ENCODE measurements around the gene SPARCL1.
"Not testable (repeated sequence)": the region's sequence is repeated elsewhere in the genome, so short reads cannot be mapped to it uniquely, and the experiment has no call there.

SPARCL1 gene

GRCh38 chr4:87574996-87575395 is 45.8 kb upstream of the SPARCL1 start:
- no peak overlapping the region for H3K4me2 ChIP-seq (ENCODE audit: low read depth, low read length, poor library complexity, severe bottlenecking)
- no peak overlapping the region for H2AFZ ChIP-seq (ENCODE audit: low read depth, low read length, severe bottlenecking)
- H3K9me3 ChIP-seq (ENCODE audit: insufficient read depth, low read length): no peaks in the 10 kb centered on the region
- no peaks in the 10 kb centered on the region for H3K9me2 ChIP-seq (replicated peaks; ENCODE audit: insufficient read depth, low read length)
- no peaks in the 10 kb centered on the region for H3K27me3 ChIP-seq (ENCODE audit: low read length)
- H3K36me3 ChIP-seq (ENCODE audit: low read length): no peaks in the 10 kb centered on the region
- TF ChIP-seq, protein P1, sequence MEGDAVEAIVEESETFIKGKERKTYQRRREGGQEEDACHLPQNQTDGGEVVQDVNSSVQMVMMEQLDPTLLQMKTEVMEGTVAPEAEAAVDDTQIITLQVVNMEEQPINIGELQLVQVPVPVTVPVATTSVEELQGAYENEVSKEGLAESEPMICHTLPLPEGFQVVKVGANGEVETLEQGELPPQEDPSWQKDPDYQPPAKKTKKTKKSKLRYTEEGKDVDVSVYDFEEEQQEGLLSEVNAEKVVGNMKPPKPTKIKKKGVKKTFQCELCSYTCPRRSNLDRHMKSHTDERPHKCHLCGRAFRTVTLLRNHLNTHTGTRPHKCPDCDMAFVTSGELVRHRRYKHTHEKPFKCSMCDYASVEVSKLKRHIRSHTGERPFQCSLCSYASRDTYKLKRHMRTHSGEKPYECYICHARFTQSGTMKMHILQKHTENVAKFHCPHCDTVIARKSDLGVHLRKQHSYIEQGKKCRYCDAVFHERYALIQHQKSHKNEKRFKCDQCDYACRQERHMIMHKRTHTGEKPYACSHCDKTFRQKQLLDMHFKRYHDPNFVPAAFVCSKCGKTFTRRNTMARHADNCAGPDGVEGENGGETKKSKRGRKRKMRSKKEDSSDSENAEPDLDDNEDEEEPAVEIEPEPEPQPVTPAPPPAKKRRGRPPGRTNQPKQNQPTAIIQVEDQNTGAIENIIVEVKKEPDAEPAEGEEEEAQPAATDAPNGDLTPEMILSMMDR (IDR thresholded peaks at IDR 0.05; ENCODE audit: insufficient read depth, low read length, poor library complexity, severe bottlenecking): no peak
- TF ChIP-seq EZH2phosphoT487 (conservative IDR thresholded peaks at IDR 0.05; ENCODE audit: low read length): no peak
- H3K9ac ChIP-seq (ENCODE audit: low read length): no peak overlapping the region
- H3K4me3 ChIP-seq (ENCODE audit: insufficient read depth, low read length, poor library complexity, severe bottlenecking): no peak overlapping the region
- H3K27ac ChIP-seq (ENCODE audit: low read depth, low read length): no peak overlapping the region
- no peaks in the 10 kb centered on the region for H4K20me1 ChIP-seq (ENCODE audit: low read depth, low read length)
- no peaks in the 10 kb centered on the region for H3F3A ChIP-seq (ENCODE audit: insufficient read depth)
- H3K79me2 ChIP-seq (ENCODE audit: insufficient read depth, low read length): no peaks in the 10 kb centered on the region

GRCh38 chr4:87574376-87574775 is 45.2 kb upstream of the SPARCL1 start:
- H3K4me2 ChIP-seq (ENCODE audit: low read depth, low read length, poor library complexity, severe bottlenecking); H4K20me1 ChIP-seq (ENCODE audit: low read depth, low read length); H3K27ac ChIP-seq (ENCODE audit: low read depth, low read length); H3K79me2 ChIP-seq (ENCODE audit: insufficient read depth, low read length); H2AFZ ChIP-seq (ENCODE audit: low read depth, low read length, severe bottlenecking); H3F3A ChIP-seq (ENCODE audit: insufficient read depth); H3K27me3 ChIP-seq (ENCODE audit: low read length); H3K9me2 ChIP-seq (replicated peaks; ENCODE audit: insufficient read depth, low read length); H3K9me3 ChIP-seq (ENCODE audit: insufficient read depth, low read length); H3K9ac ChIP-seq (ENCODE audit: low read length); H3K36me3 ChIP-seq (ENCODE audit: low read length); H3K4me3 ChIP-seq (ENCODE audit: insufficient read depth, low read length, poor library complexity, severe bottlenecking): not testable (repeated sequence)

GRCh38 chr4:87570290-87570805 is 41.2 kb upstream of the SPARCL1 start:
- Histone ChIP-seq H3K27me3 (ENCODE audit: low read length) (no peaks in the 10 kb centered on the region), H2AFZ (ENCODE audit: low read depth, low read length, severe bottlenecking) (no peak overlapping the region), H3K79me2 (ENCODE audit: insufficient read depth, low read length) (no peaks in the 10 kb centered on the region), H3K9me3 (ENCODE audit: insufficient read depth, low read length) (no peaks in the 10 kb centered on the region), H3F3A (ENCODE audit: insufficient read depth) (no peaks in the 10 kb centered on the region), H3K36me3 (ENCODE audit: low read length) (no peaks in the 10 kb centered on the region), H3K27ac (ENCODE audit: low read depth, low read length) (no peak overlapping the region), H3K4me2 (ENCODE audit: low read depth, low read length, poor library complexity, severe bottlenecking) (no peak overlapping the region), H3K9me2 (replicated peaks; ENCODE audit: insufficient read depth, low read length) (no peaks in the 10 kb centered on the region), H3K9ac (ENCODE audit: low read length) (no peak overlapping the region), H3K4me3 (ENCODE audit: insufficient read depth, low read length, poor library complexity, severe bottlenecking) (no peak overlapping the region), H4K20me1 (ENCODE audit: low read depth, low read length) (no peaks in the 10 kb centered on the region)
- no peak for TF ChIP-seq EZH2phosphoT487 (conservative IDR thresholded peaks at IDR 0.05; ENCODE audit: low read length)
- TF ChIP-seq, protein P1 (IDR thresholded peaks at IDR 0.05; ENCODE audit: insufficient read depth, low read length, poor library complexity, severe bottlenecking): no peak

GRCh38 chr4:87567191-87567590 is 38.0 kb upstream of the SPARCL1 start:
- Histone ChIP-seq H3K79me2 (ENCODE audit: insufficient read depth, low read length) (no peaks in the 10 kb centered on the region), H3F3A (ENCODE audit: insufficient read depth) (no peaks in the 10 kb centered on the region), H3K9me3 (ENCODE audit: insufficient read depth, low read length) (no peaks in the 10 kb centered on the region), H3K4me2 (ENCODE audit: low read depth, low read length, poor library complexity, severe bottlenecking) (no peak overlapping the region), H3K9me2 (replicated peaks; ENCODE audit: insufficient read depth, low read length) (no peaks in the 10 kb centered on the region), H3K27me3 (ENCODE audit: low read length) (no peaks in the 10 kb centered on the region), H3K27ac (ENCODE audit: low read depth, low read length) (no peak overlapping the region), H3K9ac (ENCODE audit: low read length) (no peak overlapping the region), H4K20me1 (ENCODE audit: low read depth, low read length) (no peaks in the 10 kb centered on the region), H2AFZ (ENCODE audit: low read depth, low read length, severe bottlenecking) (no peak overlapping the region), H3K4me3 (ENCODE audit: insufficient read depth, low read length, poor library complexity, severe bottlenecking) (no peak overlapping the region), H3K36me3 (ENCODE audit: low read length) (no peaks in the 10 kb centered on the region)
- no peak for TF ChIP-seq EZH2phosphoT487 (conservative IDR thresholded peaks at IDR 0.05; ENCODE audit: low read length)
- TF ChIP-seq, protein P1 (IDR thresholded peaks at IDR 0.05; ENCODE audit: insufficient read depth, low read length, poor library complexity, severe bottlenecking): no peak

Measured in SU-DHL-6 (cell line).